Stimulated activated CD4-positive, alpha-beta T cell treated with anti-CD3 and anti-CD28 coated beads, Interleukin-1b, Interleukin-23, amount 100 ng/mL, for 48 hours (primary cell): ENCODE data around the gene CLDN7.
A peak's percentile ranks its signal among the peaks of the same experiment; 100 is the strongest.

Source experiments
- DNase-seq: peaks from one replicate; pipeline ENCODE4 v3.0.0-alpha.2; 2020

CLDN7 gene

DNA sequence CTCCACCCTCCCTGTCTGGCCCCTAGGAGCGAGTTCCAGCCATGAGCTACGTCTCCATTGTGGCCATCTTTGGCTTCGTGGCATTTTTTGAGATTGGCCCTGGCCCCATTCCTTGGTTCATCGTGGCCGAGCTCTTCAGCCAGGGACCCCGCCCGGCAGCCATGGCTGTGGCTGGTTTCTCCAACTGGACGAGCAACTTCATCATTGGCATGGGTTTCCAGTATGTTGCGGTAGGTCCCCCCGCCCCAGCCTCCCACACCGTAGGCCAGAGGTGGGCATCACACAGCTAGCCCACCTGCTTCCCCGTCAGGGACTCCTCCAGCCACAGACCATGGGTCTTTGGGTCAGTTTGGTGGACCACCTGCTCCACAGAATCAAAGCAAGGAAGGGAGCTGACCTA, 23.4 kb upstream of the CLDN7 start:
- no peak for DNase-seq

DNA sequence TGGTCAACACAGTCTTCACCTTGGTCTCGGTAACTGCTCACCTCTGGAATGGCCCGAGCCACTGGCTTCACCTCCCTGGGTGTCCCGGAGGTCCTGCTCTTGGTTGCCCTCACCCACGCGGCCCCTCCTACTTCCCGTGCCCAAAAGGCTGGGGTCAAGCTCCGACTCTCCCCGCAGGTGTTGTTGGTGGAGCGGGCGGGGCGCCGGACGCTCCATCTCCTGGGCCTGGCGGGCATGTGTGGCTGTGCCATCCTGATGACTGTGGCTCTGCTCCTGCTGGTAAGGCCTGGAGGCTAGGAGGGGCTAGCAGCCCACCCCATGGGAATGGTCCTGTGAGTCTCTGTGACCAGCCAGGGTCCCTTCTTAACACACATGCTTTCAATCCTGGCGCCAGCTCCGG, 22.6 kb upstream of the CLDN7 start:
- DNase-seq = no peak

DNA sequence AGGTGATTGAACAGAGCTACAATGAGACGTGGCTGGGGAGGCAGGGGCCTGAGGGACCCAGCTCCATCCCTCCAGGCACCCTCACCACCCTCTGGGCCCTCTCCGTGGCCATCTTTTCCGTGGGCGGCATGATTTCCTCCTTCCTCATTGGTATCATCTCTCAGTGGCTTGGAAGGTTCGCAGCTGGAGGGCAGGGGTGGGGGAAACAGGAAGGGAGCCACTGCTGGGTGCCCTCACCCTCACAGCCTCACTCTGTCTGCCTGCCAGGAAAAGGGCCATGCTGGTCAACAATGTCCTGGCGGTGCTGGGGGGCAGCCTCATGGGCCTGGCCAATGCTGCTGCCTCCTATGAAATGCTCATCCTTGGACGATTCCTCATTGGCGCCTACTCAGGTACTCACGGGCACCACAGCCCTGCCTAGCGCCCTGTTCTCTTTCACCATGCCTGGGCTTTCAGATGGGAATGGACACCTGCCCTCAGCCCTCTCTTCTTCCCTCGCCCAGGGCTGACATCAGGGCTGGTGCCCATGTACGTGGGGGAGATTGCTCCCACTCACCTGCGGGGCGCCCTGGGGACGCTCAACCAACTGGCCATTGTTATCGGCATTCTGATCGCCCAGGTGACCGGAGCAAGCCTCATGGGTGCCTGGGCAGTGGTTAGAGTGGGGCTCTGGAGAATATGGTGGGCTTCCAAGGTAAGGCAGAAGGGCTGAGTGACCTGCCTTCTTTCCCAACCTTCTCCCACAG, 21.4 kb upstream of the CLDN7 start:
- DNase-seq = no peak

DNA sequence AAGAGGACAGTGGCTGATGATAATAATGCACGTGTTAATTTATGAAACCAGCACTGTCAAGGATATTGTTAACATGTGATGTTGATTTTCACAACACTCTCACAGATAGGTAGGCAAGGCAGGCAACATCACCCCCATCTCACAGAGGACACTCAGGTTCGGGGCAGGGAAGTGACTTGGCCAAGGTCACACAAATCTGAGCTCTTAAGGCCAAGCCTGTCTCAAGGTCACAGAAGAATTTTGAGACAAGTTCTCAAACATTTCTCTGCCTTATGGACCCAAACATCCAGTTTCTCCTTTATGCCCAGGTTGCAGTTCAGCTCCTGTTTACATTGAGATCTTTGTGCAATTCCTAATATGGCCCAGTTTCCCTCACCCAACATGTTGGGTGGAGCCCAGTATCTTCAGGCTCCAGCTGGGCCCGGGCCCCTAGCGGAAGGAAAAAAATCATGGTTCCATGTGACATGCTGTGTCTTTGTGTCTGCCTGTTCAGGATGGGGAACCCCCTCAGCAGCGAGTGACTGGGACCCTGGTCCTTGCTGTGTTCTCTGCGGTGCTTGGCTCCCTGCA, 20.6 kb upstream of the CLDN7 start:
- no peak for DNase-seq

DNA sequence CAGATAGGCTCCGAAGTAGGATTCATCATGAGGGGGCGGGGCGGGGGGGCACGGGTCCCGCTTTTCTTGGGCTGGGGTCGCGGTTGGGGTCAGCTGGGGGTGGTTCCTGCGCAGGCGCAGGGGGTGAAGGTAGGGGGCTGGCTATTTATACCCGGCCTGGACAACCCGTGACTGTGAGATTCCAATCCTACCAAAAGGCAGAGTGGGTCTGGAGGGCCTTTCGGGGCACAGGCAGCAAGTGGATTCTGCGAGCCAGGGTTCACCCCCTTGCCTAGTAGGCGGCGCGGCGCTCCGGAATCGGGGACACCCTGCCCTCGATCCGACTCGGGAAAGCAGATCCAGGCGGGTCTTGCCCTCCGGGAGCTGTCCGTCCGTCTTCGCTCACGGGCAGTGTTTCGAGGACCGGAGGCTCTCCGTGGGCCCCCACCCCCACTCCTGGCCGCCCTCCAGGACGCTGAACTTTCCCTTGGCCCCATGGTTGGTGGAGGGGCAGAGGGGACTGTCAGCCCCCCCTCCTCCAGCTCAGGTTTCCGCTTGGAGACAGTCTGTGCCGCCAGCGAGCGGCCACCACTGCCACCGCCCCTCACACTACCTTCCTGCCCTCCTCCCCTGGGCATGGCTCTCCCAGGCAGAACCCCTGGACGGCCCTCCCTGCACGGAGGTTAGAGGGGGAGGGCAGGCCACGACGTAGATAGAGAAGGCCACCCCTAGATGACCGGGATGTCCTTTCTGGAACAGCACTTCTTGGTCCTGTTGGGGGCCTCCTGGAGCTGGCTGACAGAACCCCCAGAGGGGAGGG, 19.9 kb upstream of the CLDN7 start:
- no peak for DNase-seq

DNA sequence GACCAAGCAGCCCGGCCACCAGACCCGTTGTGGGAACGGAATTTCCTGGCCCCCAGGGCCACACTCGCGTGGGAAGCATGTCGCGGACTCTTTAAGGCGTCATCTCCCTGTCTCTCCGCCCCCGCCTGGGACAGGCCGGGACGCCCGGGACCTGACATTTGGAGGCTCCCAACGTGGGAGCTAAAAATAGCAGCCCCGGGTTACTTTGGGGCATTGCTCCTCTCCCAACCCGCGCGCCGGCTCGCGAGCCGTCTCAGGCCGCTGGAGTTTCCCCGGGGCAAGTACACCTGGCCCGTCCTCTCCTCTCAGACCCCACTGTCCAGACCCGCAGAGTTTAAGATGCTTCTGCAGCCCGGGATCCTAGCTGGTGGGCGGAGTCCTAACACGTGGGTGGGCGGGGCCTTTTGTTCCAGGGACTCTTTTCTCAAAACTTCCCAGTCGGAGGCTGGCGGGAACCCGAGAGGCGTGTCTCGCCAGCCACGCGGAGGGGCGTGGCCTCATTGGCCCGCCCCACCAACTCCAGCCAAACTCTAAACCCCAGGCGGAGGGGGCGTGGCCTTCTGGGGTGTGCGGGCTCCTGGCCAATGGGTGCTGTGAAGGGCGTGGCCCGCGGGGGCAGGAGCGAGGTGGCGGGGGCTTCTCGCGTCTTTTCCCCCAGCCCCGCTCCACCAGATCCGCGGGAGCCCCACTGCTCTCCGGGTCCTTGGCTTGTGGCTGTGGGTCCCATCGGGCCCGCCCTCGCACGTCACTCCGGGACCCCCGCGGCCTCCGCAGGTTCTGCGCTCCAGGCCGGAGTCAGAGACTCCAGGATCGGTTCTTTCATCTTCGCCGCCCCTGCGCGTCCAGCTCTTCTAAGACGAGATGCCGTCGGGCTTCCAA, 19.0 kb upstream of the CLDN7 start, which contains the start of gene SLC2A4:
TSS of gene SLC2A4 (plus strand) at position 645 of the 879 bp plus-strand sequence. CDS start at position 862, 217 bp downstream.
- peak; percentile 92 for DNase-seq

DNA sequence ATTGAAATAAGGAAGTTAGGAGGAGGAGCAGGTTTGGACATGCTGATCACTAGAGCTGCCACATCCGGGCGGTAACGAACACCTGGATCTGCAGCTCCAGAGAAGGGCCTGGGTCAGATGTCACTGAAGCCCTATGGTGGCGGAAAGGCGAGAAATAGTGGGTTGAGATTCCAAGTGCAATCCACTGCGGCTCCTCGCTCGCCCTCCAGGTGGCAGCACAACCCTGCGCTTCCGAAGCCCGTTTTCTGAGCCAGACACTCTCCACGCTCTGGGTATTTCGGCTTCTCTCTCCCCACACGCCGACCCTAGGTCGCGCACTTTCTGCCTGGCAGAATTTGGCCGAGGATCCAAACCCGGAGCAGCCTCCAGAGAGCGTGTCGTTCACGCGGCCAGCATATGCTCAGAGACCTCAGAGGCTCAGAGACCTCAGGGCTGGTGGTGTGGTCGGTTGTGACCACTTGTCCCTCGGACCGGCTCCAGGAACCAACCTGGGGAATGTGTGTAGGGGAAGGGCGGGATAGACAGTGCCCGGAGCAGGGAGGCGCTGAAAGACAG, 18.3 kb upstream of the CLDN7 start:
- DNase-seq = peak; percentile 87

DNA sequence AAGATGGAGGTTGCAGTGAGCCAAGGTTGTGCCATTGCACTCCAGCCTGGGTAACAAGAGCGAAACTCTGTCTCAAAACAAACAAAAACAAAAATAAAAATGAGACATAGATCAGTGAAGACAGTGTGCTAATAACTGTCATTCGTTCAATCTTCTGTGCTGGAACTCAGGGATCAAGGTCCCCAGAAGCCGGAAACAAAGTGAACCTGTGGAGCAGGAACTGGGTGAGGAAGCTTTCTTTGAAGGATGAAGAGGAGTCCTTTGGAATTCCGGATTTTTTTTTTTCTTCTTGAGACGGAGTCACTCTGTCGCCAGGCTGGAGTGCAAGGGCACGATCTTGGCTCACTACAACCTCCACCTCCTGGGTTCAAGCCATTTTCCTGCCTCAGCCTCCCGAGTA, 17.2 kb upstream of the CLDN7 start:
- no peak for DNase-seq

DNA sequence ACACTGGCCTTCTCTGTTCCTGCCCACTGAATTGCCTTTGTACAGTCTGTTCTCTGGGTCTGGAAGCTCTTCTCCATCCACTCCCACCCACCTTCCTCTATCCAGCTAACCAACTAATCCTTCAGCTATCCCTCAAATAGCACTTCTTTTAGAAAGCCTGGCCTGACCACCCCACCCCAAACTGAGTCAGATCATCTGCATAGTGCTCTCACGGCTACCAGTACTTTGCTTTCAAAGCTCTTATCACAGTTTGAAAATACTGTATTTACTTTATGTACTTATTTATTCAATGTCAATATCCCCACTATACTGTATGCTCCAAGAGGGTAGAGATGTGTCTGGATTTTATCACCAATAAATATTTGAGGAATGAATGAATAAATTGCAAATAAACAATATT, 4.5 kb upstream of the CLDN7 start:
- DNase-seq = no peak

DNA sequence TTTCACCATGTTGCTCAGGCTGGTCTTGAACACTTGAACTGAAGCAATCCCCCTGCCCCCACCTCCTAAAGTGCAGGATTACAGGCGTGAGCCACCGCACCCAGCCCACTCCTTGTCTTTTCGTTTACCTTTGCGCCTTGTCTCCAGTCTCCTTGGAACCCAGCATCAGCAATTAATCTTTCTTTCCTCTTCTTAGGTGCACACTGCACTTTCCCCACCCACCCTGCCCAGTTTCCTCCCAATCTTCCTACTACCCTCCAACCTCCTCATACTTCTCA, 1.5 kb upstream of the CLDN7 start:
- no peak for DNase-seq

DNA sequence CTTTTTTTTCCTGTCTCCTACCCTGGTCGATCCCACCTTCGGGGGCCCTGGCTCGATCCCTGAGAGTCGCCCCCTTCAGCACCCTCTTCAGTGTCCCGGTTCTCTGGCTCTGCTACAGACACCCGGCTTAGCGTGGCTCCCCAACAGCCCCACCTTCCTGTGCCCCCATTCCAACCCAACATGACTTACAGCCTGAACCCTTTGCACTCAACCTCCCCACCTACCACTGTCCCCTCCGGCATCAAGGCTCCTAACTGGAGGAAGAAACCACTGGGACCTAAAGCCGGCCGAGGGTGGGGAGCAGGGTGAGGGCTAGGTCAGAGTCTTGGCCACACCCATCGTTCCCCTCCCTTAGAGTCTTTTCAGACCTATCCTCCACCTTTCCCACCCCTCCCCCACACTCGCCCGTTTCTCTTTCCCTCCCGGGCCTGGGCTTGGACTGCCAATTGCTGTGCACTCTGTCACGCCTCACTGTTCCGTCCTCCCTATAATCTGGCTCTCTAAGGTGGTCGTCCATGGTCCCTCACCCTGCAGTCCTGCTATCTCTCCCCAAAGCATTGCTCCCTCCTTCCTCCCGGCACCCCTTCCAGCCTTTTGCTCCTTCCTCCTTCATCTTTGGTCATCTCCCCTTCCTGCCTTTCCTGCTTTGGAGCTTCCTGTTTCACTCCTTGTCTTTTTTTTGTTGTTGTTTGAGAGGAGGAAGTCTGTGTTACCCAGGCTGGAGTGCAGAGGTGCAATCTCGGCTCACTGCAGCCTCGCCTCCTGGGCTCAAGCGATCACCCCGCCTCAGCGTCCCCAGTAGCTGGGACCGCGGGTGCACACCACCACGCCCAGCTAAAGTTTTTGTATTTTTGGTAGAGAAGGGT, 890 bp upstream of the CLDN7 start:
- DNase-seq = no peak

DNA sequence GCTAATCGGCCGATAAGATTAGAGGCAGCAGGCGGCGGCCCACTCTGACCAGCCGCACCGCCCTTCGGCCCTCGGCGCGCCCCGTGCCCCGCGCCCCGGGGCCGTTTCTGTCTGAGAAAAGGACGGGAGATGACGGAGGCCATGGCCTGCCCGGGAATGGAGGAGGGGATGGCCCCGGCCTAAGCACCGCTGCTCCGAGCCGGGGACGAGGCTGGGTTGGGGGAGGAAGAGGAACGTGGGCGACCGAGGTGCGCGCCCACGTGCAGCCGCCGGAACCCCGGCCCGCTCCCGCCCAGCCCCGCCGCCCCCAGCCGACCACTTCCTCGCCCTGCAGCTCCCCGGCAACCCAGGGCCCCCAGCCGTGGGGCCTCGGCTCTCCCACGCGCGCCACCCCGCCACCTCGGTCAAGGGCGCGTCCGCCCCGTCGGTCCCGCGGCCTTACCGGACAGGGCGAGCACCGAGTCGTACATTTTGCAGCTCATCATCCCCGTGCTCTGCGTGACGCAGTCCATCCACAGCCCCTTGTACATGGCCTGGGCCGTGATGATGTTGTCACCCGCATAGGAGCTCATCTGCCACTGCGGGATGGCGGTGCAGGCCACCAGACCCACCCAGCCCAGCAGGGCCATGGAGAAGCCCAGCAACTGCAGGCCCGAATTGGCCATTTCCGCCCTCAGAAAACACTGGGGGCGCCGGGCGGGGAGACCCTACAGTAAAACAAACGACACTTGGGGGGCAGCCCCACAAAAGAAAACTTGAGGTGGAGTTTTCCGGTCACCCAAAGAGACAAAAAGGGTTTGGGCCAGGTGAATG, 693 bp downstream of the CLDN7 start:
- no peak for DNase-seq

DNA sequence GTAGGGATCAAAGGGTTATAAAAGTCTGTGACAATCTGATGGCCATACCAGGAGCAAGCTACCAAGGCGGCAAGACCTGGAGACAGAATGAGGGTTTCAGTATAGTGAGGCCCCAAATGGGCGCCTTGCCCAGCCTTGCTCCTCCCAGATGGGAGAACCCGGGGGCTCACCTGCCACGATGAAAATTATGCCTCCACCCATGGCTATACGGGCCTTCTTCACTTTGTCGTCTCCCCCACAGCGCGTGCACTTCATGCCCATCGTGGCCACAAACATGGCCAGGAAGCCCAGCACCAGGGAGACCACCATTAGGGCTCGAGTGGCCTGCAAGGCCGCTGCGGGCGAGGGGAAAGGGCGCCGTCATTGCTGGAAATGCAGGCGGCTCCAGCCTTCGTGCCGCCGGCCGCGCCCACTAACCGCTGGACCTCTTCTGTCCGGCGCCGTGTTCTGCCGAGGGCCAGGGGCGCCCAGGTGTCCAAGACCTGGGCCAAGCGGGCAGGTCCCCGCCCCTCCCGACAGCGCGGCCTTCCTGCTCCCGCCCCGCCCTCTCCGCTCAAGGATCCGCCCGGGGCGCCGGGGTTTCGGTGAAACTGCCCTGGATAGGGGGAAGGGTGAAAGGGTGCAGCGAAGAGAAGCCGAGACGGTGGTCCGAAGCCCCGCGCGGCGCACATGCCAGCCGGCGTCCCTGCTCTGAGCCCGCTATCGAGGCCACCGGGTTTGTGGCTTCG, 1.5 kb downstream of the CLDN7 start:
- DNase-seq = no peak

DNA sequence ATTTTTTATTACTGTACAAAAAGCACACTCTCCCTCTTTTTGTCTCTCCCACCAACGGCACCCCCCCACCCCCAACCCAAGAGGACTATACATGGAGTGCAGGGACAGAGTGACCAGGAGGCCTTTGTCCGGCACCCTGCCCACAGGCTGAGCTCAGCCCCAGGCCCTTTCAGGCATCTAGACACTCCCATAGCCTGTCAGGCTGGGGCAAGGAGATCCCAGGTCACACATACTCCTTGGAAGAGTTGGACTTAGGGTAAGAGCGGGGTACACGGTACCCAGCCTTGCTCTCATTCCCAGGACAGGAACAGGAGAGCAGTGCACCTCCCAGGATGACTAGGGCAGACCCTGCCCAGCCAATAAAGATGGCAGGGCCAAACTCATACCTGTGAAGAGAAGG, 2.1 kb downstream of the CLDN7 start:
- no peak for DNase-seq

DNA sequence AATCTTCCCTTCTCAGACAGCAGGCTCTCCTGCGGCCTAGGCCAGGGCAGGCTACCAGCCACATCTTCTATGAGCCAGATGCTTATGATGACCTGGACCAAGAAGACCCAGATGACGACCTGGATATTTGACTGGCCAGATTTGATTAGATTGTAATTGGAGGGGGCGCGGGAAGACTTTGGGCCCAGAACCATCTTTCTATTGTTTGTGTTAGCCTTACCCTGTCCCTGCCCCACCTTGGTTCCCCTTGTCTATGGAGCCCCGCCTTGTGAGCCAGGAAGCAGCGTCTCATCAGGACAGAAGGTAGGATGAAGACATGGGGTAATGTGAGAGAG, 2.8 kb downstream of the CLDN7 start:
- DNase-seq = no peak

DNA sequence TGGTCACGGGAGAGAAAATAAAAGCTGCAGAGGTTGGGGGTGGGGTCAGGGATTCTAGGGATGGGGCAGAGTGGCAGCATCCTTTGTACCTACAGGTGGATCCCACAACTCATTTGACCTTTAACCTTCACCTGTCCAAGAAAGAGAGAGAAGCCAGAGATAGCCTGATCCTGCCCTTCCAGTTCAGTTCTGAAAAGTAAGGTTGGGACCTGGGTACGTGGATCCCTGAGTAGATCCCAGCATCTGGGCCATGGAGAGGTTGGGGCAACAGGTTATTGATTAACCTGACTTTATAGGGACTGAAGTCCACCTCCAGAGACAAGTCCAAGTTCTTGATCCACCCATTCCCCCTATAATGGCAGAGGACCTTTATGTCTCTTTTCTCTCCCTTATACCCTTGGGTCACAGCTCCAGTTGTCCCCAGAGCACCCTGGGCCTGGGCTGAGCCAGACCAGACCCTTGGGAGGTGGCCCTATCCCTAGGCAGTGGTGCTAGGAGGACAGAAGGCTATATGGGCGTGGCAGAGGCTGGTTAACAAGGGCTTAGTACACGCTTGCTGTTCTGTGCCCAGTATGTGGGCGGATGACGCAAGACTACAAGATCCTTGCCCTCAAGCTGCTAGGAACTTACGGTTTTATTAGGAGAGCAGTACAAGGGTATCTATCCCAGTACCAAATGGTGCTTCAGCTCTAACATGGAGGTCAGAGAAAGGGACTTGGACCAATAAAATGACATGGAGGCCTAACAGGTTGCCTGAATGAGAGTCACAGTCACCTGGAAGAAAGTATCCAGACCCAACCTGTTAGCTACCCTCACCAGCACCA, 3.3 kb downstream of the CLDN7 start:
- no peak for DNase-seq

DNA sequence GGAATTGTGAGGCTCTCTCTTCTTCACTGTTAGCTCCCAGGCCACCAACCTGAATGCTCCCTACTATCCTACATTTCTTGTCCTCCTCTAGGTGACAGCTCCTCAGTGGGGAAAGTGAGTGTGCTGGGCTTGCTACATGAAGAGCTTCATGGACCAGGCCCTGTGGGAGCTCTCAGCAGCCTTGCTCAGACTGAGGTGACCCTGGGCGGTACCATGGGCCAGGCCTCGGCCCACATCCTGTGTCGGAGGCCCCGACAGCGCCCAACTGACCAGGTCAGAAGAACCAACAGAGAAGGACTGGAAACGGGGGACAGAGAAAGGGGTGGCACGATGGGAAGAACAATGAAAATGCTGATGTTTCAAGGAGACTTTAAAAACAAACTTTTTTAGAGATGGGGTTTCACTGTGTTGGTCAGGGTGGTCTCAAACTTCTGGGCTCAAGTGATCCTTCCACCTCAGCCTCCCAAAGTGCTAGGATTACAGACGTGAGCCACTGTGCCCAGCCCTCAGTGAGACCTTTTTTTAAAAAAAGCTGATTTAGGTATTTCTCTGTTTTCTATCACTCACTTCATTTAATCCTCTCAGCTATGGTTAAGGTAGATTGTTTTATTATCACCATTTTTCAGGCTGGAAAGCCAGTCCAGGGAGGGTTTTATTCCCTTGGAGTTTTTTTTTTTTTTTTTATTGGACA, 5.4 kb downstream of the CLDN7 start:
- no peak for DNase-seq

DNA sequence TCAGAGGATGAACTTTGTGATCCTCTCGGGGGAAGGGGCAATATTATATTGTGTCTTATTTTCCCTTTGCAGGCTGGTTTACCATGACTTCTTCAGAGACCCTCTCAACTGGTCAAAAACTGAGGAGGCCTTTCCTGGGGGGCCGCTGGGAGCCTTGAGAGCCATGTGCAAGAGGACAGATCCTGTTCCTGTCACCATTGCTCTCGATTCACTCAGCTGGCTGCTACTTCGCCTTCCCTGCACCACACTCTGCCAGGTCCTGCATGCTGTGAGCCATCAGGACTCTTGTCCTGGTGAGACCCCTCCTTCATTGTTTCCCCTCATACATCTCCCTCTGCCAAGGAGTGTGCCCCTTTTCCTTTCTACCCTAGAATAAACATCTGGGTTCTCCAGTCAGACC, 7.8 kb downstream of the CLDN7 start:
- no peak for DNase-seq

DNA sequence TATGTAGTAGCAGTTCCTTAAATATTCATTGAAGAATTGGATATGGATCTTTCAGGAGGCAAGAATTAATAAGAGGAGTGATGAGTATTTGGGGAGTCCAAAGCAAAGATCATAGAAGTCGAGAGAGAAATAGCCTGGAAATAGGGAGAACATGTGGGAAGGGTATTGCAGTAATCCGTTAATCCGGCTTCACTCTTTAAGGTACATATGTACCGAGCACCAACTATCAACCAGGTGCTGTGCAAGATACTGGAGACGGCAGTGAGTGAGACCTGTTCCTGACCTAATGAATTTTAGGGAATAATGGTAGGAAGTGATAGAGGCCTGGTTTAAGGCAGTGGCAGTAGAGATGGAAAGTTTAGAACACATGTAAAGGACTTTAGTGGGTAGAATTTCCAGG, 9.2 kb downstream of the CLDN7 start:
- no peak for DNase-seq
